ENCODE data around the gene ZNF638.

ZNF638 gene

GRCh38 chr2:71380665-71381064 is 49.1 kb downstream of the ZNF638 start:
- TF ChIP-seq TCF12 (IDR thresholded peaks at IDR 0.05; ENCODE audit: low read depth) (no peak), TEAD4 (IDR thresholded peaks at IDR 0.05) (no peak), CREB1 (IDR thresholded peaks at IDR 0.05; ENCODE audit: low read depth) (no peak), FOXM1 (IDR thresholded peaks at IDR 0.05; ENCODE audit: borderline replicate concordance, low read depth) (no peak), TAF1 (IDR thresholded peaks at IDR 0.05; ENCODE audit: low read depth) (no peak), EGR1 (IDR thresholded peaks at IDR 0.05) (no peak), CEBPB (IDR thresholded peaks at IDR 0.05) (no peak), RAD21 (IDR thresholded peaks at IDR 0.05; ENCODE audit: low read depth) (no peak), NFIC (IDR thresholded peaks at IDR 0.05) (no peak), YY1 (IDR thresholded peaks at IDR 0.05; ENCODE audit: low read depth) (no peak), EP300 (IDR thresholded peaks at IDR 0.05; ENCODE audit: borderline replicate concordance) (no peak), MAX (IDR thresholded peaks at IDR 0.05) (no peak), ZBTB7A (IDR thresholded peaks at IDR 0.05; ENCODE audit: low read depth) (no peak)
- TF ChIP-seq, protein P1, sequence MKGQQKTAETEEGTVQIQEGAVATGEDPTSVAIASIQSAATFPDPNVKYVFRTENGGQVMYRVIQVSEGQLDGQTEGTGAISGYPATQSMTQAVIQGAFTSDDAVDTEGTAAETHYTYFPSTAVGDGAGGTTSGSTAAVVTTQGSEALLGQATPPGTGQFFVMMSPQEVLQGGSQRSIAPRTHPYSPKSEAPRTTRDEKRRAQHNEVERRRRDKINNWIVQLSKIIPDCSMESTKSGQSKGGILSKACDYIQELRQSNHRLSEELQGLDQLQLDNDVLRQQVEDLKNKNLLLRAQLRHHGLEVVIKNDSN (IDR thresholded peaks at IDR 0.05) = no peak
- TF ChIP-seq, protein P2, sequence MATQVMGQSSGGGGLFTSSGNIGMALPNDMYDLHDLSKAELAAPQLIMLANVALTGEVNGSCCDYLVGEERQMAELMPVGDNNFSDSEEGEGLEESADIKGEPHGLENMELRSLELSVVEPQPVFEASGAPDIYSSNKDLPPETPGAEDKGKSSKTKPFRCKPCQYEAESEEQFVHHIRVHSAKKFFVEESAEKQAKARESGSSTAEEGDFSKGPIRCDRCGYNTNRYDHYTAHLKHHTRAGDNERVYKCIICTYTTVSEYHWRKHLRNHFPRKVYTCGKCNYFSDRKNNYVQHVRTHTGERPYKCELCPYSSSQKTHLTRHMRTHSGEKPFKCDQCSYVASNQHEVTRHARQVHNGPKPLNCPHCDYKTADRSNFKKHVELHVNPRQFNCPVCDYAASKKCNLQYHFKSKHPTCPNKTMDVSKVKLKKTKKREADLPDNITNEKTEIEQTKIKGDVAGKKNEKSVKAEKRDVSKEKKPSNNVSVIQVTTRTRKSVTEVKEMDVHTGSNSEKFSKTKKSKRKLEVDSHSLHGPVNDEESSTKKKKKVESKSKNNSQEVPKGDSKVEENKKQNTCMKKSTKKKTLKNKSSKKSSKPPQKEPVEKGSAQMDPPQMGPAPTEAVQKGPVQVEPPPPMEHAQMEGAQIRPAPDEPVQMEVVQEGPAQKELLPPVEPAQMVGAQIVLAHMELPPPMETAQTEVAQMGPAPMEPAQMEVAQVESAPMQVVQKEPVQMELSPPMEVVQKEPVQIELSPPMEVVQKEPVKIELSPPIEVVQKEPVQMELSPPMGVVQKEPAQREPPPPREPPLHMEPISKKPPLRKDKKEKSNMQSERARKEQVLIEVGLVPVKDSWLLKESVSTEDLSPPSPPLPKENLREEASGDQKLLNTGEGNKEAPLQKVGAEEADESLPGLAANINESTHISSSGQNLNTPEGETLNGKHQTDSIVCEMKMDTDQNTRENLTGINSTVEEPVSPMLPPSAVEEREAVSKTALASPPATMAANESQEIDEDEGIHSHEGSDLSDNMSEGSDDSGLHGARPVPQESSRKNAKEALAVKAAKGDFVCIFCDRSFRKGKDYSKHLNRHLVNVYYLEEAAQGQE (IDR thresholded peaks at IDR 0.05; ENCODE audit: low read depth) = no peak

DNA sequence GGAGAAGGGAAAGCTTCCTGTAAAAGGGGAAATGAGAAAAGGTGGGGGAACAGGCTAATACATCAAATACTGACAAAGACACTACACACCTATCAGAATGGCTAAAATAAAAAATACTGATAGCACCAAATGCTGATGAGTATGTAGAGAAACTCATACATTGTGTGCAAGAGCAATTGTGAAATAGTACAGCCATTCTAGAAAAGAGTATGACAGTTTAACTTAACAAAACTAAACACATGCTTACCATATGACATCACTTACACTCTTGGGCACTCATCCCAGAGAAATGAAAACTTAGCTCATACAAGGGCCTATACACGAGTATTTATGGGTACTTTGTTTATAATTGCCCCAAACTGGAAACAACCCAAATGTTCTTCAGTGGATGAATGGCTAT is 53.4 kb downstream of the ZNF638 start:
- TF ChIP-seq, protein P1 (IDR thresholded peaks at IDR 0.05) = no peak
- no peak for TF ChIP-seq TAF1 (IDR thresholded peaks at IDR 0.05; ENCODE audit: low read depth)
- no peak for TF ChIP-seq EGR1 (IDR thresholded peaks at IDR 0.05)
- TF ChIP-seq RAD21 (IDR thresholded peaks at IDR 0.05; ENCODE audit: low read depth) = no peak
- TF ChIP-seq EP300 (IDR thresholded peaks at IDR 0.05; ENCODE audit: borderline replicate concordance) = no peak
- no peak for TF ChIP-seq ZBTB7A (IDR thresholded peaks at IDR 0.05; ENCODE audit: low read depth)
- TF ChIP-seq, protein P2 (IDR thresholded peaks at IDR 0.05; ENCODE audit: low read depth) = no peak
- TF ChIP-seq CREB1 (IDR thresholded peaks at IDR 0.05; ENCODE audit: low read depth) = no peak
- TF ChIP-seq NFIC (IDR thresholded peaks at IDR 0.05) = no peak
- no peak for TF ChIP-seq TCF12 (IDR thresholded peaks at IDR 0.05; ENCODE audit: low read depth)

- TF ChIP-seq, protein P1 (IDR thresholded peaks at IDR 0.05) = no peak
- TF ChIP-seq TAF1 (IDR thresholded peaks at IDR 0.05; ENCODE audit: low read depth) (no peak), NFIC (IDR thresholded peaks at IDR 0.05) (no peak), EGR1 (IDR thresholded peaks at IDR 0.05) (no peak), ZBTB7A (IDR thresholded peaks at IDR 0.05; ENCODE audit: low read depth) (no peak), MAX (IDR thresholded peaks at IDR 0.05) (no peak), YY1 (IDR thresholded peaks at IDR 0.05; ENCODE audit: low read depth) (no peak), FOXM1 (IDR thresholded peaks at IDR 0.05; ENCODE audit: borderline replicate concordance, low read depth) (no peak), RAD21 (IDR thresholded peaks at IDR 0.05; ENCODE audit: low read depth) (no peak), CREB1 (IDR thresholded peaks at IDR 0.05; ENCODE audit: low read depth) (no peak), TEAD4 (IDR thresholded peaks at IDR 0.05) (no peak), CEBPB (IDR thresholded peaks at IDR 0.05) (no peak), TCF12 (IDR thresholded peaks at IDR 0.05; ENCODE audit: low read depth) (no peak), EP300 (IDR thresholded peaks at IDR 0.05; ENCODE audit: borderline replicate concordance) (no peak)
- TF ChIP-seq, protein P2 (IDR thresholded peaks at IDR 0.05; ENCODE audit: low read depth) = no peak
Observed at GRCh38 chr2:71388214-71388613, 56.6 kb downstream of the ZNF638 start.
